Loucy (cell line): ENCODE results near the gene NDUFAF8.

Source experiments
- EZH2phosphoT487 ChIP-seq: fragments of 200-600 bp; IDR thresholded peaks from 2 replicates; pipeline ENCODE4 v1.6.1; 2018; ENCODE audit warnings: antibody characterized with exemption, mild to moderate bottlenecking, moderate library complexity, borderline replicate concordance
- TF ChIP-seq, protein P1 (sequence below): fragments of 200-600 bp; sonication (generic); conservative IDR thresholded peaks from 2 replicates; pipeline ENCODE4 v1.5.1; 2014; ENCODE audit warnings: mild to moderate bottlenecking, antibody characterized with exemption, low read length

DNA sequence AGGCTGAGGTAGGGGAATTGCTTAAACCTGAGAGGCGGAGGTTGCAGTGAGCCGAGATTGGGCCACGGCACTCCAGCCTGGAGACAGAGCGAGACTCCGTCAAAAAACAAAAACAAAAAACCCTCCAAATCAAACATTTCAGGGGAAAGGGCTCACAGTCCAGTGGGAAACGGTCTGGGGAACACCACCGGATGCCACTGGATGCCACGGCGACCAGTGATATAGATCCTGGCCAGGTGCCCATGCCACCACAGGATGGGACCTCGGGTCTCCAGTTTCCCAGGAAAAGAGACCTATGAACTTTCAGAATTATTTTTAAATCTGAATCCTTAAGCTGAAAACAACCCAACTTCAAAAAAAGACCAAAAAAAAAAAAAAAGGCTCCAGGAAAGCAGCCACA lies 28.7 kb upstream of the NDUFAF8 start:
- TF ChIP-seq, protein P1, sequence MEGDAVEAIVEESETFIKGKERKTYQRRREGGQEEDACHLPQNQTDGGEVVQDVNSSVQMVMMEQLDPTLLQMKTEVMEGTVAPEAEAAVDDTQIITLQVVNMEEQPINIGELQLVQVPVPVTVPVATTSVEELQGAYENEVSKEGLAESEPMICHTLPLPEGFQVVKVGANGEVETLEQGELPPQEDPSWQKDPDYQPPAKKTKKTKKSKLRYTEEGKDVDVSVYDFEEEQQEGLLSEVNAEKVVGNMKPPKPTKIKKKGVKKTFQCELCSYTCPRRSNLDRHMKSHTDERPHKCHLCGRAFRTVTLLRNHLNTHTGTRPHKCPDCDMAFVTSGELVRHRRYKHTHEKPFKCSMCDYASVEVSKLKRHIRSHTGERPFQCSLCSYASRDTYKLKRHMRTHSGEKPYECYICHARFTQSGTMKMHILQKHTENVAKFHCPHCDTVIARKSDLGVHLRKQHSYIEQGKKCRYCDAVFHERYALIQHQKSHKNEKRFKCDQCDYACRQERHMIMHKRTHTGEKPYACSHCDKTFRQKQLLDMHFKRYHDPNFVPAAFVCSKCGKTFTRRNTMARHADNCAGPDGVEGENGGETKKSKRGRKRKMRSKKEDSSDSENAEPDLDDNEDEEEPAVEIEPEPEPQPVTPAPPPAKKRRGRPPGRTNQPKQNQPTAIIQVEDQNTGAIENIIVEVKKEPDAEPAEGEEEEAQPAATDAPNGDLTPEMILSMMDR, result no peak
- no peak for TF ChIP-seq EZH2phosphoT487
